Aortic smooth muscle cell (primary cell): ENCODE data around the gene TBC1D24. TPM values are rescaled to one million over a fixed set of nuclear protein-coding genes. Genes with fewer than 3 reads are reported as not detected.

Experiments
- total RNA-seq: library from RNA; depleted of rRNA; stranded (reverse); fragments of >200 nt; gene quantifications from 2 replicates; pipeline ENCODE4 v1.2.3, GENCODE V29; 2014

Gene TBC1D24
- 10.3 and 12.0 TPM in 2 replicates for total RNA-seq

DNA sequence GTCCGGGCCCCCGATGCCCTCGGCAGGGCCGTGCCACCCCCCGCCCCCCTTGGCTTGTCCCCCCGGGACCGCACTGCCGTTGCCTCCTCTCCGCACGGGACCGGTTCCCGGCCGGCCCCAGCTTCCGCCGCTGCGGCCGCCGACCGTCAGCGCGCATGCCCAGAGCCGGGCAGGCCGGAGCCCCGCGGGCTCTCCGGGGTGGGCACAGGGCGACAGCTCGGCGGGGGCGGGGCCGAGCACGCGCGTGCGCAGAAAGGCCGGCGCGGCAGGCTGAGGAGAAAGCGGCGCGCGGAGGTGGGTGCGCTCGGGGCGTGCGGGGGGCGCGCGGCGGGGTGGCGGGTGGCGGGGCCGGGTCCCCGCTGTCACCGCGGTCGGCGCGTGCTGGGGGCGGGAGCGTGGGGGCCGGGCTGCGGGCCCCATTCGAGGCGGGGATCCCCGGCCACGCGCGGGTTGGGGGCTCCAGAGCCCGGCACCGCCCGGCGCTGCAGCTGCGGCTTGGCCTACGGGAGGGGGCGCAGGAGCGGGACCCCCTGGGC is at the start of gene TBC1D24:
Gene TBC1D24 (plus strand): TSS at position 251 of the 536 bp plus-strand sequence. CDS start 21,022 bp downstream, outside the sequence.

GRCh38 chr16:2429034-2429770 is 45.7 kb upstream of the TBC1D24 start, which contains the start of gene CCNF:
Gene CCNF (plus strand): TSS chr16:2429447. CDS start chr16:2429482, 35 bp downstream.

DNA sequence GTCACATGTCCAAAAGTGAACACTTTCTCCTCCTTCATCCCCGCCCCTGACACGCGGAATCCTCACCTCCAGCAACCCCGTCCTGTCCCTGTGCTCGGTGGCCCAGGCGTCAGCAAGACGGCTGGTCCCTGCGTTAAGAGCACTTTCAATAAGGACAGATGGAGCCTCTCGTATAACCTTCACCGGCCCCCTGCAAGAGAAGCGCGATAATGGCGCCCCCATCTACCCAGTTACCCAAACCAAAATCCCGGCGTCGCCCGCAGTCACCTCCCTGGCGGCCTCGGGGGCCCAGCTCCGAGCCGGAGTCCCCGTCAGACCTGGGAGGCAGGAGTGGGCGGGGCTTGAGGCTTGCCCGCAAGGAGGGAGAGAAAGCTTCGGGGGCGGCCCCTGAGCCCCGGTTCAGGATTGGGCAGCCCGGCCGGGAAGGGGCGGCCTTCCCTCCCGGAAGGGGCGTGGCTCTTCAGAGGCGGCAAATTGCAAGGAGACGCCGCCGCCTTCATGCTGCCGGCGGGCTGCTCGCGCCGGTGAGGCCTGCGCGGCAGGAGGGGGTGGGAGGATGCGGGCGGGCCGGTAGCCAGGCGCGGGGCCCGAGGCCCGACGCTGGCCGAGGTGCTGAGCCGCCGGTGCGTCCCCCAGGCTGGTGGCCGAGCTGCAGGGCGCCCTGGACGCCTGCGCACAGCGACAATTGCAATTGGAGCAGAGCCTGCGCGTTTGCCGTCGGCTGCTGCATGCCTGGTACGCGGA is 15.1 kb upstream of the TBC1D24 start, which contains the start of gene TEDC2:
Gene TEDC2 (plus strand): TSS at position 463 of the 744 bp plus-strand sequence. CDS start 36 bp downstream, at position 499.

GRCh38 chr16:2471016-2471652 is 3.8 kb upstream of the TBC1D24 start, which contains the start of gene NTN3:
Gene NTN3 (plus strand): TSS chr16:2471297. CDS start chr16:2471702, 405 bp downstream.

GRCh38 chr16:2513405-2514332 is 38.7 kb downstream of the TBC1D24 start, which contains the start of gene ATP6V0C:
Gene ATP6V0C (plus strand): TSS chr16:2513952. CDS start chr16:2514104, 152 bp downstream.

GRCh38 chr16:2520097-2520783 is 45.3 kb downstream of the TBC1D24 start, which contains the start of gene AMDHD2:
Gene AMDHD2 (plus strand): TSS chr16:2520371. CDS start chr16:2520459, 88 bp downstream.

DNA sequence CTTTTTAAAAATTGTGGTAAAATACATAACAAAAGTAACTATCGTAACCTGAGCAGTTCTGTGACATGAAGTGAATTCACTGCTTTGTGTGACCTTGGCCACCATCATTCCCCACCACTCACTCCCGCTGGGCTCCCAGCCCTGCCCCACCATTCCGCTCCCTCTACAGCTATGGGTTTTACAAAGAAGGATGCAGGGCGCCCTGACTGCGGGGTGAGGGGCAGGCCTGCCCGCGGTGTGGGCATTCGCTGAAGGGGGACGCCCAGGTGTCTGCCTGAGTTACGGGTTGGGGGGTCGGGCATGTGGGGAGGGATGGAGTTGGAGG is 56.4 kb downstream of the TBC1D24 start, which contains the start of gene CEMP1:
Gene CEMP1 (minus strand): TSS at position 38 of the 325 bp plus-strand sequence. CDS start 335 bp downstream, outside the sequence.

GRCh38 chr16:2537451-2538379 is 62.8 kb downstream of the TBC1D24 start, which contains the start of gene PDPK1:
Gene PDPK1 (plus strand): TSS chr16:2538021. CDS start chr16:2538113, 92 bp downstream.

Other genes starting within 250 kb of the TBC1D24 start
- 0.31 and 1.1 TPM in 2 replicates for gene DNASE1L2, start 238.7 kb upstream of the TBC1D24 start, total RNA-seq
- gene ECI1, start 223.5 kb upstream of the TBC1D24 start, total RNA-seq: 19.9 and 28.1 TPM in 2 replicates
- gene RNPS1, start 207.0 kb upstream of the TBC1D24 start, total RNA-seq: 47.2 and 47.3 TPM in 2 replicates
- 8.4 and 11.1 TPM in 2 replicates for gene ABCA3, start 134.4 kb upstream of the TBC1D24 start, total RNA-seq
- gene CCNF, start 45.7 kb upstream of the TBC1D24 start, total RNA-seq: 9.5 and 17.3 TPM in 2 replicates
- gene TEDC2, start 15.0 kb upstream of the TBC1D24 start, total RNA-seq: 2.7 and 6.1 TPM in 2 replicates
- 0.31 and 0.40 TPM in 2 replicates for gene NTN3, start 3.8 kb upstream of the TBC1D24 start, total RNA-seq
- gene ATP6V0C, start 38.8 kb downstream of the TBC1D24 start, total RNA-seq: 10.4 and 11.9 TPM in 2 replicates
- 44.6 and 52.2 TPM in 2 replicates for gene AMDHD2, start 45.2 kb downstream of the TBC1D24 start, total RNA-seq
- gene CEMP1, start 56.3 kb downstream of the TBC1D24 start, total RNA-seq: 0.12 TPM in 1 of 2 replicates, not detected in the other
- gene PDPK1, start 62.9 kb downstream of the TBC1D24 start, total RNA-seq: 18.4 and 21.1 TPM in 2 replicates
- gene KCTD5, start 207.4 kb downstream of the TBC1D24 start, total RNA-seq: 22.5 and 24.8 TPM in 2 replicates
- 0.56 and 0.92 TPM in 2 replicates for gene PRSS27, start 245.1 kb downstream of the TBC1D24 start, total RNA-seq